Ramos (cell line): ENCODE measurements around the gene CCDC6.

Source experiments
- in situ Hi-C: fragments of 300-500 bp; cut with MboI; formaldehyde crosslinking; loops from one replicate; pipeline ENCODE4 v1.14.3; 2022; ENCODE audit warnings: low sequenced_read_pairs; ENCODE audit not compliant: unreplicated experiment

Gene CCDC6

GRCh38 chr10:59864141-59864962 lies 42.0 kb downstream of the CCDC6 start:
- in situ Hi-C loops, result no loop called here

DNA sequence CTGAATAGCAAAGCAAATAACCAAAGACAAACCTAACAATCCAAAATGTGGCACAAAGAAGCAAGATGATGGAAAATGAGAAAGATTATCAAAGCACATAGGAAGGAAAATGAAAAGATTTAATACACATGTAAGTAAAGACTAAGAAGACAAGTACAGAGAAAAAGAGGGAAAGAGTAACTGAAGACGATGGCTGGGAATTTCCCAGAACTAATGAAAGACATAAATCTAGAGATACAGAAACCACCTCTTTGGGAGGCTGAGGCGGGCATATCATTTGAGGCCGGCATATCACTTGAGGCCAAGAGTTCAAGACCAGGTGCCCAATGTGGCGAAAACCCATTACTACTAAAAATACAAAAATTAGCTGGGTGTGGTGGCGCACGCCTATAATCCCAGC lies 46.8 kb downstream of the CCDC6 start:
- in situ Hi-C loops, result no loop called here

- in situ Hi-C loops, result no loop called here
Measured at GRCh38 chr10:59857921-59858320, 48.4 kb downstream of the CCDC6 start.

GRCh38 chr10:59857049-59857448 lies 49.3 kb downstream of the CCDC6 start:
- in situ Hi-C loops, result no loop called here

DNA sequence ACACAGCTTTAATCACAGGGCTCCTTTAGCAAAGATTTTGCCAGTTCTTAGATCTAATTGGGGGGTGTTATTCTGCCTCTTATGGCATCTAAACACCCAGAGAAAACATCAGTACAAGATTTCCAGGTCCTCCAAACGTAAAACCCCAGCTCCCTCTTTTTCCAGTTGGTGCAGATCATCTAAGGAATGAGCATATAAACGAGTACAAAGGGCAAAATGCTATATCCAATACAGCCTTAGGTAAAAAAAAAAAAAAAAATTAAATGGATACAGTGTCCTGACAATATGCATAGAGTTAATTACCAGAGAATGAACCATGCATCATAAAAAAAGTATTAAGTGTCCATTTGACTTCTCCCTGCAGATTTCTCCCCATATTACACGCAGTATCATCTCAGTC lies 50.3 kb downstream of the CCDC6 start:
- in situ Hi-C loops, result no loop called here

DNA sequence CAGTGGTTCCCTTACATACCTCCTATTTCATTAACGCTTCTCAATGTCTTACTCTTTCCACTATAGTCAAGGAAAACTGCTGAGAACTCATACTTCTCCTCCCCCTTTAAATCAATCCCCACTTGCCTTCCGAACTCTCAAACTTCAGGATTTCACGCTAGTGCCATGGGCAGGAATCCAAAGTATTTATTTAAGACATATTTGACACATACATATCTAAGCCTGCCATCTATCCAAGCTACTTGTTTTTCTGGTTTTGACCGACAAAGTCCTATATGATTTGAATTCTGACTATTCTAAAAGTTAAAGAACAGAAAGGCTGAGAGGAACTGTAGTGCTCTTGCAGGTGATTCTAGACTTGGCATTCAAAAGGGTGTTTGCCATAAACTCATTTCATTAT lies 51.8 kb downstream of the CCDC6 start:
- in situ Hi-C loops, result no loop called here

- in situ Hi-C loops, result no loop called here
Measured at GRCh38 chr10:59852670-59853069, 53.7 kb downstream of the CCDC6 start.

- in situ Hi-C loops, result no loop called here
Measured at GRCh38 chr10:59851864-59852263, 54.5 kb downstream of the CCDC6 start.

- in situ Hi-C loops, result loop anchor here (25.0 kb wide), 2 partner anchors 364 to 1061 kb away; no protein-coding TSS in a partner anchor
Measured at GRCh38 chr10:59847888-59848287, 58.5 kb downstream of the CCDC6 start.

DNA sequence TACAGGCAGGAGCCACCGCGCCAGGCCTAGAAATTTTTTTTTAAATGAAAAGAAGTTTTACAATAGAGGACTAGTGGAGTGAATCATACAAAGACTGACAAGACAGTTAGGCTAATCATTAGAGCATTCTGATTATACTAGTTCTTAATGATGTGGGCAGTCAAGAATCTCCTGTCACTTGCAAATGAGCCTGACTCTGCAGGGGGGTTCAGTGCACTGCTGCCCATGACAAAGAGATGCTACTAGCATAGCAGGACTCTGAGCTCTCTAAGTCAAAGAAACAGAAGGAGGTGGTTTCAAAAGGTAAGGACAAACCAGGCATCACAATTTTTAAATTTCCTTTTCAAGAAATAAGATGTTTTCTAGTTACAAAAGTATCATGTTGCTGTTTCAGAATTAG lies 59.0 kb downstream of the CCDC6 start:
- in situ Hi-C loops, result loop anchor here (25.0 kb wide), 2 partner anchors 365 to 1060 kb away; no protein-coding TSS in a partner anchor

GRCh38 chr10:59844436-59844835 lies 61.9 kb downstream of the CCDC6 start:
- in situ Hi-C loops, result loop anchor here (25.0 kb wide), 2 partner anchors 368 to 1057 kb away; no protein-coding TSS in a partner anchor

DNA sequence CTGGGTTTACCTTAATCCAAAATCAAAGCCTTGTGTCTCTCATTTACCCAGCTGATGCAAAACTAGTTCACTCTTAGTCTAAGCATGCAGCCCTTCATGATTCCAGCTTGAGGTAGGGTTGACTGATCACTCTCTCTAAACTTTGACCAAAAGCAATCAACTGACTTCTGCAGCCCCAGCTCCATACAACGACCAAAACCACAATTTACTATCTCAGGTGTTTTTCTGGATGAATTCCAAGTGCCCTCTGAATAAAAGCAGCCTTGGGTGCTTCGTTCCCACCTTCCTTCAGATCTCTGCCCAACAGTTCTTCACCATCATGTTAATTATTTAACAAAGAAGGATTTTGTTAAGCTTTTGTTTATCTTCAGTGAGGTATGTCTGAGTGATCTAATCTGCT lies 62.6 kb downstream of the CCDC6 start:
- in situ Hi-C loops, result loop anchor here (25.0 kb wide), 2 partner anchors 369 to 1056 kb away; no protein-coding TSS in a partner anchor

DNA sequence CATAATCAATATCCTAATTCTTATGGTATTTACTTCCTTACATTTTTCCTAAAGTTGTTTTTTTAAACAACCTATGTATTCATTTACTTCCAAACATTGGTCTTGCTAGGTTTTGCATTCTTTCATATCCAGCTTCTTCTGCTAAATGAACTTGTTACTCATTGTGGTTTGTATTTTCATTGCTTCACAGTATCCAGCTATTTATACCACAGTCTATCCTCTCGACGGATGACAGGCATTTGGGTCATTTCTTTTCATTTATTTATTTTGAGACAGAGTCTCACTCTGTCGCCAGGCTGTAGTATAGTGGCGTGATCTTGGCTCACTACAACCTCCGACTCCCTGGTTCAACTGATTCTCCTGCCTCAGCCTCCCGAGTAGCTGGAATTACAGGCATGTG lies 66.8 kb downstream of the CCDC6 start:
- in situ Hi-C loops, result loop anchor here (5.0 to 25.0 kb wide), 3 partner anchors 68 to 1052 kb away; partner anchors contain the start of gene CCDC6

GRCh38 chr10:59838085-59838789 lies 68.1 kb downstream of the CCDC6 start:
- in situ Hi-C loops, result loop anchor here (5.0 to 25.0 kb wide), 3 partner anchors 69 to 1051 kb away; partner anchors contain the start of gene CCDC6

GRCh38 chr10:59833810-59834209 lies 72.5 kb downstream of the CCDC6 start:
- in situ Hi-C loops, result loop anchor here (25.0 kb wide), 2 partner anchors 378 to 1047 kb away; no protein-coding TSS in a partner anchor

GRCh38 chr10:59832506-59832905 lies 73.8 kb downstream of the CCDC6 start:
- in situ Hi-C loops, result loop anchor here (25.0 kb wide), 2 partner anchors 380 to 1045 kb away; no protein-coding TSS in a partner anchor

DNA sequence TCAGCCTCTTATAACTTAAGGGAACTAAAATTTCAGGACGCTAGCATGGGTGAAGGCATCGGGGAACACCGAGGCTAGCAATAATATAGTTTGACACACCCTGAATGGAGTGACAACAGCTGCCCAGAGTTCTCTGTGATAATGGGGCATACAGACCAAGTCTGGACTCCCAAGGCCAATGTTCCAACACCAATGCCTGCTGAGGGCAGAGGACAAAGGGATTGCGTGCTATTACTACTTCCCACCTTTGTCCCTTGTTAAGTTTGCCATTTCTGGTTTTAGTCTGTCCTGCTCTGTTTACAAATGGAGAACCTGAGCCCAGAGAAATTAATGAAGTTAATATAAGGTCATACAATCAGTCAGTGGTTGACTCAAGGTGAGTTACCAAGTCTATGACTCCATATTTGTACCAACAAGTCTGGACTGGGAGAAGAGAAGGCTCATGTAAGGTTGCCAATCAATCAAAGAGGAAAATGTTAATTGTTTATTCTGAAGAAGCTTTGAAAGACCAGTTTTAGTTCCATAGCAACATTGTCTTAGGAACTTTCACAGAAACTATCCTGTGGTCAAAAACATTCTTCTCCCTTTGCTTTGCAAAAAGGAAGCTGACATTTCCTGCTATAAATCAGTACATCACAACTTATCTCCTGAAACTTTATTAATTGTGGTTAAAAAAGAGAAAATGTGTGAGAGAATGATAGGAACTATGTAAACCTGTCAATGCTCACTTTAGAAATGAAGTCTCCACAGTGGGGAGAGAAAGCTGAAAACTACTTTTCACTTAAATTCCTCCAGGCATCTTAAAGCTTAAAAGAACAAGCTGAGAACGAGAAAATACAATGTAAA lies 74.5 kb downstream of the CCDC6 start:
- in situ Hi-C loops, result loop anchor here (25.0 kb wide), 2 partner anchors 380 to 1045 kb away; no protein-coding TSS in a partner anchor

DNA sequence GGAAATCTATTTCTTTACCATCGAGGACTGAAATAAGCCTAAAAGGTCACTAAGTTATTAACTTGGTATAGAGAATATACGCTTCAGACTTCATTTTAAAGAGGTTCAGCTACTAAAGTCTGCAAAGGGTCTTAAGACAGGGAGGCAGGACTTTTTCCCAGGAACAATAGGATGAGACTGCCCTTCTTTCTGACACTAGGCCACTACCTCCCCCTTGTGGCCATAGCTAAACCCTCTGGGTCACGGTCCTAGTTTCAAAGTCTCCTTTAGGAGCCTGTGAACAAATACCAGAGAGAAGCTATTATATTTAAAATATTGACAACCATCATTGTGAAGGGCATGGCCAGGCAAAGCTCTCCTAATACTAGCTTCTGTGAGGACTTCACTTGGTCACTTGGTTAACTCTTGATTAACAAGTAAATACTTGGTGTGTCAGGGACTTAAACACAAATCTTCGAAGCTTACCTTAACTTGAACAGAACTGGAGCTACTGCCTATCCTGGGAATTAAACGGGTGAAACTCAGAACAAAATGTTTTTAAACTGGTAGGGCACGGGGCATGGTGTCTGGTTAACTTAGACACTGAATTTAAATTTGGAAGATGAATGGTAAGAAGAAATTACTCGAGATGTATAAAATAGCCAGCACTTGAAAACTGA lies 75.6 kb downstream of the CCDC6 start:
- in situ Hi-C loops, result loop anchor here (25.0 kb wide), 2 partner anchors 382 to 1043 kb away; no protein-coding TSS in a partner anchor

DNA sequence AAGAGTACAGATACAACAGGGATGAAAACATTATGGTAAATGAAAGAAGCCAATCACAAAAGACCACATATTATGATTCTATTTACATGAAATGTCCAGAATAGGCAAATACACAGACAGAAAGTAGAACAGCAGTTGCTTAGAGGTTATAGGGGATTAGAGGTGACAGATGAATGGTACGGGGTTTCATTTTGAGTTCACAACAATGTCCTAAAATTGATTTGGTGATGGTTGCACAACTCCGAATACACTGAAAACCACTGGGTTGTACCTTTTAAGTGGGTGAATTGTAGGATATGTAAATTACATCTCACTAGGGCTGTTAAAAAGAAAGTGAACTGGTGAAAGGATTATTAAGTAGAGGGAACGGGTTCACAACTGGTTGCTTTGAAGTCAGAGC lies 76.8 kb downstream of the CCDC6 start:
- in situ Hi-C loops, result loop anchor here (25.0 kb wide), 2 partner anchors 383 to 1042 kb away; no protein-coding TSS in a partner anchor
